Measurements from ENCODE around the gene EPN1.
A peak's percentile ranks its signal among the peaks of the same experiment; 100 is the strongest.

The EPN1 gene

DNA sequence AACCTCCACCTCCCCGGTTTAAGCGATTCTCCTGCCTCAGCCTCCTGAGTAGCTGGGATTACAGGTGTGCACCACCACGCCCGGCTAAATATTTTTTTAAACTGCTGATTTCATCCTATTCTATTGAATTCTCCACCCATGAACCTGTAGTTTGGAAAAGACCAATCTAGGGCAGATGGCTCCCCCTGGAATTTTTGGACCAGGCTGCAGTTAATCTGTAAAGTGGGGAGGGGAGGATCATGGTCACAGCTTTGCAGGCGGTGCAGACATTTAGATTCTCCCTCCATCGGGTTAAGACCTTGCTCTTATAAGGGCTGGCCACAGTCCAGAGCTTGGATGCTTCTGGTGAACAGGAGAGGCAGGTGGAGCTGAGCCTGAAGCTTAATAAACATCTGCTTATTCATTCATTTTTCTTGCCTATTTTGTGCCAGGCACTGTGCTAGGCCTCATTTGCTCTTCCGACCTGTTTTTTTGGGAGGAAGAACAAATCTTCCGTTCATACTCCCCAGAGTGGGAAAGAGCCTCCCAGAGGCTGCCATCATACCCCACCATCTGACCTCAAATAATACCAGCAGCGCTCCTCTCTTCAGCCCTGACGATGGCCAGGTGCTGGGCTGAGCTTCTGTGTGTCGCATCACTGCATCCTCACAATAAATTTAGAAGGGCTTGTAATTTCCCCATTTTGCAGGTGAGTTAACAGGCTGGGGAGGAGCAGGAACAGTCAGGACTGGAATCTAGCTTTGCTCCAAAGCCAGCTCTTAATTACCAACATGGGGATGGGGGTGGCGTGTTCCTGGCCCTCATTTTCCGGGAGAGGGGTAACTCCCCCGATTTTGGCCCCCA is 27.9 kb upstream of the EPN1 start:
- no peak for DNase-seq

DNA sequence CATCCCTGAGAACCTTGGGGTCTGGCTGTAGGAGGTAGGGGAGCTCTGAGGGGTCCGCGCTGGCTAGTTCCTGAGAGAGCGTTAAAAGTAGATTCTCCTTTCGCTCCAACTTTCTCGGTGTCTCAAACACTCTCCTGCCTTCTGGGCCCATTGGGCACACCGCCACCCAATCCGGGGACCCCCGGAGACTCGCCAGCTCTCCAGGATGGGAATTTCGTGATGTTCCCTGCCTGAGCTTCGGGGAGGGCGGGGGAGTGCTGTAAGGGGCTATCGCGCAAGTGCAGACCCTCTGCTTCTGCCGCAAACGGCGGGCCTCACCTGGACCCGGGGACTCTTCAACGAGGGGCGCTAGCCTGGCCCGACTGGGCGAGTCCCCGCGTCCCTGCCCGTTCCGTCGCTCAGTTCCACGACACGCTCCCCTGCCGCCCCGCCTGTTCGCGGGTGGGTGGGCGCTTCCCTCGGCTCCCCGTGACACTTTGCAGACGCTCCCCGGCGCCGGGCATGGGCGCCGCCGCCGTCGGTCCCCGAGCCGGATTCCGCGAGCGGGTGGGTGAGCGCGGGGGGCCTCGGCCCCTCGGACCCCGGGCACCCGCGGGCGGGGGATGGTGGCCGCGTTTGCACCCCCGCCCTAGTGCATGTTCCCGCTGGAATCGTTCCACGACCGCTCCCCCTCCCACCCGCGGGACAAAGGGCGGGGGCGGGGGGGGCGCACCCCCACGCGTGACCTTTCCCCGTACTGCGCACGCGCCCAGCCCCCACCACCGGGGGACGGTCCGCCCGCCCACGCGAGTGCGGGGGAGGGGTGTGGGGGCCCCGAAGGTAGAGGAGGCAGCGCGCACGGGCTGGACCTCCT is 27.1 kb upstream of the EPN1 start, which contains the start of gene CCDC106:
Gene CCDC106, plus strand, starts transcription at position 481 of the 853 bp plus-strand sequence. CDS start 835 bp downstream, outside the sequence.
- DNase-seq: no peak

DNA sequence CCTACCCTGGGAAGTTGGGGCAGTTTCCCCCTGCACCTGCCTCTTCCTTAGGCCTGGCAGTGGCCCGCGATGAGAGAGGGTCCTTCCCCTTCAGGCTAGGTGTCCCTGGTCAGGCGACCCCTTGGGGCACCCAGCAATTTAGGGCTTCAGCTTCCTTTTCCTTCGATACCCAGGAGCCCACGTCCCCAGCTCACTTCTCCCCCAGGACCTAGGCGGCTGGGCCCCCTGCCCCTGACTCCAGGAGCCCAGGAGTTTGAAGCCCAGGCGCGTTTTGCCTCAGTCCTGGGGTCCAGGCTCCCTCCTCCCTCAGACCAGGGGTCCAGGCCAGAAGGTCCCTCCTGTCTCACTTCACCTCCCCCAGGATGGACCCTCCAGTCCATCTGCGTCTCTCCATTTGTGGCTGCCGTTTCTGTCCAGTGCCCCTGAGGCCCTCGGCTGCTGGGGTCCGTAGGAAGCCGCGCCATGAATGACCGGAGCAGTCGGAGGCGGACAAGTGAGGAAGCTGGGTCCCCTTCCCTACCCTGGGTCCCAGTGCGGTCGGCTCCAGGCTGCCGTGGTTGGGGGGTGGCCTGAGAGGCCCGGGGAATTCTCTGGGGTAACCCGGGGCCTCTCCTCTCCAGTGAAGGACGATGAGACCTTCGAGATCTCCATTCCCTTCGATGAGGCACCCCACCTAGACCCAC is 26.3 kb upstream of the EPN1 start:
- no peak for DNase-seq

GRCh38 chr19:55649268-55650125 is 25.5 kb upstream of the EPN1 start:
- no peak for DNase-seq

- DNase-seq: no peak
These were observed 24.9 kb upstream of the EPN1 start for GRCh38 chr19:55650126-55650557.

DNA sequence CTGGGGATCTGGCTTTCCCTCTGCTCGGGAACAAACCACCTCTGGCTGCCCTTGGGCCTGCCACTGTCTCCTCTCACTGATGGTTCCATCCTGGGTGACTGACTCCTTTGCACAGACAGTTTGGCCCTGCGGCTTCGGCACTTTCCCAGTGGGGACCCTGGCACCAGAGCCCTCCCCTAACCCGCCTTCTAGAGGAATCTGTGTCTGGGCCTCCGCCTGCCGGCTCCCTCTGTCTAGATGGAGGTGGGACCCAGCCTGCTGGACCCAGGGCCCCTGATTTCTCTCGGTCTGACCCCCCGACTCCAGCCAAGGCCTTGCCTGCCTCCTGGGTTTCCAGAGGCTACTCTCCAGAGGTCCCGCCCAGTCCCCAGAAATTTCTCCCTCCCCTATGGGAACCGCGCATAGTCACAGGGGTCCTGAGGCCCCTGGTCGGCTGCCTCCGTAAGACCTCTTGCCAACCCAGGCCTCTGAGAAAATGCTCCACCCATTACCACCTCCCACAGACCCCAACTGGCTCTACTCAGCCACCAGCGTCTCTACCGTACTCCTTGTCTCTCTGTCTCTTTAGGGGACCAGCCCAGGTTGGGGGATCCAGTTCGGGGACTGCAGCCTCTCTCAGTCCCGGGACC is 24.3 kb upstream of the EPN1 start:
- no peak for DNase-seq

- DNase-seq: no peak
These were observed 23.8 kb upstream of the EPN1 start for GRCh38 chr19:55651236-55651635.

DNA sequence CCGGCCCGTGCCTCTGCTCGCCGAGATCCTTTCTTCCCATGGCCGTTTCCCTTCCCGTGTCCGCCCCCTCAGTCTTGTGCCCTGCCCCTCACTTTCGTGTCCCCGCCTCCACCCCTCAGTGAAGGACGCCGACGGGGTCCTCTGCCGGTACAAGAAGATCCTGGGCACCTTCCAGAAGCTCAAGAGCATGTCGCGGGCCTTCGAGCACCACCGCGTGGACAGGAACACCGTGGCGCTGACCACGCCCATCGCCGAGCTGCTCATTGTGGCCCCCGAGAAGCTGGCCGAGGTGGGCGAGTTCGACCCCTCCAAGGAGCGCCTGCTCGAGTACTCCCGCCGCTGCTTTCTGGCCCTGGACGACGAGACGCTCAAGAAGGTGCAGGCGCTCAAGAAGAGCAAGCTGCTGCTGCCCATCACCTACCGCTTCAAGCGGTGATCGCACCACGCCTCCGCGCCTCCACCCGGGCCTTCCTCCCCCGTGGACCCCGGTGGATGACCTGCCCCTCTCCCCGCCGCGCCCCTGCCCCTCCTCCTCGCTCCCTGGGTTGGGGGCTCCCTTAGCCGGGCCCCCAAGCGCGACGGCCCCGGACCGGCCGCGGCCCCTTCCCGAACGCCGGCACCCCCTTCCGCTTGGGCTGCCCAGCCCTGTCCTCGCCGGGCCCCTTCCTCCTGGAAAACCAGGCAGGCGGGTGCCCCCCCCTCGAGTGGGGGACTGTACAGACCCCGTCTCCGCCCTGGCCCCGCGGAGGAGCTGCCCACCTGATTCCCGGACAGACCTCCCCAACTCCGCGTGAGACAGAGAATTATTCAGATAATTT is 22.5 kb upstream of the EPN1 start:
- DNase-seq: no peak

DNA sequence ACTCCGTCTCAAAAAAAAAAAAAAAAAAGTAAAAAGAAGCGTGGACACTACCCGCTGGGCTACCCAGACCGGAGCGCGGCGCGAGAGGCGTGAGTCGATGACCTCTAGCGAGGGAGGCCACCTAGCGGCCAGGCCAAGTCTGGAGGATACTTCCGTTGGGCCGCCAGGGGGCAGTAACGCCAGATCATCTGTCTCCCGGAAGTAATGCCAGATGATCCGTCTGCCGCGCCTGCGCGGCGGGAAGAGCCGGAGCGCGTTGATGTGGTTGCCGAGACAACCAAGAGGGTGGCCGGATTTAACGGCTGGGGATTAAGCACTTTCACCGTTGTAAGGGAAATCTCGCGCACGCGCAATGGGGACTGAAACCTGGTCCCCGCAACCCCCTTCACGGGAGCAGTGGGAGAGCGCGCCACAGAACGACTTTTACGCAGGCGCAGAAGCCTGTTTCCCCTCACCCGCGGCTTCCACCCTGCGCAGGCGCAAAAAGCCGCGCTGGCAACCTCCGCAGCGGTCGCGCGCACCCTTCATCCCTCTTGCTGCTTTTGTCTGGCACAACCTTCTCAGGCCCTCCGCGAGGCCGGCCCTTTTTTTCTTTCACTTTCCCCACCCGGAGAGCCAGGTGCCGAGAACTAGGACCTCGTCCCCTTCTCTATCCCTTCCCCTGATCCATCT is 21.2 kb upstream of the EPN1 start:
- DNase-seq: peak; percentile 92

- DNase-seq: peak; percentile 96
These were observed 20.6 kb upstream of the EPN1 start for GRCh38 chr19:55654323-55654867.

DNA sequence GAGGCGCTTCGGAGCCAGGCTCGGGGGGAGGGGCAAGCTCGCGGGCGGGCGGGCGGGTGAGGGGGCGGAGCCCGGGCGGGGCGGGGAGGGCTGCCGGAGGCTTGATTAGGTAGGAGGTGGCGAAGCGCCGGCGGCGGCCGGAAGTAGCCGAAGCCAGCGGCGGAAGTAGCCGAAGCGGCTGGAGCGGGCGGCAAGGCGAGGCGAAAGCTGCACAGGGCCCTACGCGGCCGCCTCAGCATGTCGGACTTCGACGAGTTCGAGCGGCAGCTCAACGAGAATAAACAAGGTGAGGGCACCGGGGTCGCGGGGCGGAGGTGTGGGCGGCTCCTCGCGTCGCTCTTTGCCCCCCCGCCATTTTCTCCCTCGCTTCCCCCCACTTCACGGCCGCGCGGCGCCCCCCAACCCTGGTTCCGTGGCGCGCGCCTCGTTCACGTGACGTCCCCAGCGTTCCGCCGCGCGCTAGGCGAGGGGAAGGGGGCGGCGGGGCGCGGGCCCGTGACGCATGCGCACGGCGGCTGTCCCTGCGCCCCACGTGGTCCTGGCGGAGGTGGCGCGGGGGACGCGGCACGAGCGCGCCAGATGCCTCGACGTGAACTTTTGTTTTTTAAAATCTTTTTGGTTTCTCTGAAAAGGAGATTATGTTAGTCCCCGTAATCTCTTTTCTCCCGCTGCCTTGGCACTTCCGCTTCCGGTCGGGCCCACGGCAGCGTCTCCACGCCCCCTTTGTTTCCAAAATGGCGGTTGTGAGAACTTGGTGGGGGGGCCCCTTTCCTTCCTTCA is 20.0 kb upstream of the EPN1 start, which contains the start of gene U2AF2:
Gene U2AF2, plus strand, starts transcription at position 168 of the 780 bp plus-strand sequence. Its CDS starts 70 bp downstream, at position 238.
- DNase-seq: peak; percentile 82

DNA sequence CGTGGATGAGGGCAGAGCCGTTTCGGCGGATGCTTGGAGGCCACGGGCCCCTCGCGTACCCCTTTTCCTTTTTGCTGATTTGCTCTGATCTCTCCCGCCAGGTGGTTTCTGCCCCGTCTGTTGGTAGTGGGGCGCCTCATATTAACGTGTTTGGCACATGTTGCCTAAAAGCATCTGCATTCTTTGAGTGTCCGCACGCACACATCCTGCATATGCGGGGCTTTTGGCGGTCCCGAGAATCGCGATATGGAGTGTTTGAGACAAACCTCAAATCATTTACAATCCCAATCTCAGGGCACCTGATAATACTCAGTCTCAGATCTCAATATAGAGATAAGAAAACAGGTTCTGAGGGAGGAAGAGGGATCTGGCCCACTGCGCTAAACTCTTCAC is 19.4 kb upstream of the EPN1 start:
- no peak for DNase-seq

DNA sequence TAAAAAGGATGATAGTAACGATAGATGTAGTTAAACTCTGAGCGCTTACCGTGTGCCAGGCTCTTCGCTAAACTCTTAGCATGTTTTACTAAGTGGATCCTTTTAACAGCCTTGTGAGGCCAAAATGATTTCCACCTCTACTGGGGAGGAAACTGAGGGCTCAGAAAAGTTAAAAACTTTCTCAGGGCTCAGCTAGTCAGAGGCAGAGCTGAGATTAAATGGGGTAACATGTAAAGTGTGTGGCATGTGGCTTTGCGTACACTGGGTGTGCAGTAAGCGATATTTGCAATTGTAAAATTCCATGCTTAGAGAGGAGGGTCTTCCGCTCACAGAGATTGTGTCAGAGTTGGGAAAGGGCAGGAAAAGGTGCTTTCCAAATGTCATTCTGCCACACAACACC is 18.5 kb upstream of the EPN1 start:
- no peak for DNase-seq

DNA sequence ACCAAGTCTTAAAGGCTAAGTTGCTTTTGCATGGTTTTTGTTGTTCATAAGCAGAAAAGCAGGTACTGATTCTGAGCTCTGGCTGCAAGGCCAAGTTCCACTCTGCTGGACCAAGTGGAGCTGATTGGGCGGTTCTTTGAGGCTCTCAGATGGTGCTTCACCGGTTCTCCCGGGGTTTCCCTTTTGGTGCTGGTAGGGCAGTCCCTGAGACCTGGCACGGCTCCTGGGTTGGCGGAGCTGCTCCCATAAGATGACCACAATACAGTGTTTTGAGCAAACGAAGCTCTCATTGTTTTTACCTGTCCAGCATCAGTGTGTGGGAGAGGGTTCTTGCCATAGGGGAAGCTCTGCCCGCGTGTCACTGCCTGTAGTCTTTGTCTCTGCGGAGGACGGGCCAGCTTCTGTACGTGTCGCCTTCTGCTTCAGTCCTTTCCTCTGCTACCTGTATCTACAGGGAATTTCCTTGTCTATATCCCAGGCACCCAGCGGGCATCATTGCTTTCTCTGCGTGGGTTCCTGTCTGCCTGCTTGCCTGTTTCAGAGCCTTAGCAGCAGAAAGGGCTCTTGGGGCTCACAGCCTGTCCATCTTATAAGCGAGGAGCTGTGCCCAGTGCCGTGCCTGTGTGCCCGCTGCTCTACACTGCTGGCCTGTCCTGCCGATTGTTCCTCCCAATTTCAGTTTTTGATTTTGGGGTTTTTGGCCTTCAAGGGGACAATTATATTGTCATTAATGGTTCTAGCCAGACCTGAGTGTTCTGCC is 17.9 kb upstream of the EPN1 start:
- no peak for DNase-seq

GRCh38 chr19:55658846-55659459 is 16.1 kb upstream of the EPN1 start:
- DNase-seq: no peak

DNA sequence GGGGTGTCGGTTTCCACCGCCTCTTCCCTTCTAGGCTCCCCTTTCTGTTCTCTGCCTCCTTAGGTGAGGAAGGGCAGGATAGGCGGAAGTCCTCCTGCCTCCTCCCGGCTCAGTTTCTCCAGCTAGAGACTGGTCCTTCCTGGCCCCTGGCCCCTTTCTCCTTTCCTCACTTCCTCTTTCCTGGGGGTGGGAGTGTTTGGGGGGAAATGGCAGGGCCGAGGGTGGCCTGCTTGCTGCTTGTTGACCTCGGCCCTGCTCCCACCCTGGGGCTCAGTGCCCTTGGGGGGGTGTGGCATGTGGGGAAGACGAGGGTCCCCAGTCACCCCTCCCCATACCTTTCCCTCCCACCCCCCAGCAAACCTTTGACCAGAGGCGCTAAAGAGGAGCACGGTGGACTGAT is 15.2 kb upstream of the EPN1 start:
- DNase-seq: no peak

DNA sequence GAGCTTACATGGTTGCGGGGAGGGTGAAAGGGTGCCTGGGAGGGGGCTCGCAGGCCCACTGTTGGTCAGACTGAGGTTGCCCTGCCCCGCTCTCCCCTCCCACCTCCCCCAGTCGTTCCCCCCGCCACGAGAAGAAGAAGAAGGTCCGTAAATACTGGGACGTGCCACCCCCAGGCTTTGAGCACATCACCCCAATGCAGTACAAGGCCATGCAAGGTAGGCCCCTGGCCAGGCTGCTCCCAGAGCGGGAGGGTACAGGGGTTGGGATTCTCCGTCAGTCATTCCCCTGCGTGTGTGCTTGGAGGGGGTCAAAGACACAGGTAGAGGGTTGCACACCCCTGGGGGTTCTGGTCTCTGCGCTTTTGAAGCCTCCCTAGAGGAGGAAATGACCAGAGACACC is 14.6 kb upstream of the EPN1 start:
- no peak for DNase-seq

GRCh38 chr19:55660991-55661390 is 14.0 kb upstream of the EPN1 start:
- DNase-seq: no peak
